NK-92 (cell line): Measurements from ENCODE around the gene NDOR1.
A peak's percentile ranks its signal among the peaks of the same experiment; 100 is the strongest.
"Not testable (repeated sequence)": the region's sequence is repeated elsewhere in the genome, so short reads cannot be mapped to it uniquely, and the experiment has no call there.

ENCODE experiments used
- DNase-seq: peaks from one replicate; lab custom pipeline; 2025; ENCODE audit not compliant: unreplicated experiment; lab: John Stamatoyannopoulos, UW

NDOR1 gene

GRCh38 chr9:137242269-137243203, 37.0 kb downstream of the NDOR1 start:
- no peak for DNase-seq

- DNase-seq: not testable (repeated sequence)
Observed at GRCh38 chr9:137243266-137243625, 37.7 kb downstream of the NDOR1 start.

GRCh38 chr9:137243626-137244485, 38.4 kb downstream of the NDOR1 start:
- DNase-seq: no peak

GRCh38 chr9:137244486-137245449, 39.3 kb downstream of the NDOR1 start:
- DNase-seq: no peak

GRCh38 chr9:137245450-137246421, 40.2 kb downstream of the NDOR1 start:
- DNase-seq: no peak

GRCh38 chr9:137247135-137247915, 41.8 kb downstream of the NDOR1 start:
- no peak for DNase-seq

GRCh38 chr9:137247916-137248175, 42.3 kb downstream of the NDOR1 start:
- DNase-seq: no peak

- no peak for DNase-seq
Observed at GRCh38 chr9:137250329-137251193, 45.1 kb downstream of the NDOR1 start.

GRCh38 chr9:137251194-137251461, 45.6 kb downstream of the NDOR1 start, which contains the start of gene STPG3:
Gene STPG3 (plus strand): TSS chr9:137251286. CDS start chr9:137251287, 1 bp downstream.
- no peak for DNase-seq

- no peak for DNase-seq
Observed at GRCh38 chr9:137251490-137252268, 46.2 kb downstream of the NDOR1 start.

GRCh38 chr9:137252555-137253506, 47.3 kb downstream of the NDOR1 start:
- DNase-seq: no peak

GRCh38 chr9:137253717-137254623, 48.5 kb downstream of the NDOR1 start:
- no peak for DNase-seq

- peak; percentile 40 for DNase-seq
Observed at GRCh38 chr9:137254624-137255447, 49.3 kb downstream of the NDOR1 start, which contains the start of gene NELFB. Gene NELFB (plus strand): TSS chr9:137255327.

GRCh38 chr9:137255448-137256114, 50.1 kb downstream of the NDOR1 start:
- DNase-seq: no peak
